ENCODE results near the gene ZCWPW1.

The ZCWPW1 gene

GRCh38 chr7:100432621-100433275, 4.2 kb upstream of the ZCWPW1 start:
- DNase-seq (ENCODE audit: low read depth in 3 of 3), result no peak

DNA sequence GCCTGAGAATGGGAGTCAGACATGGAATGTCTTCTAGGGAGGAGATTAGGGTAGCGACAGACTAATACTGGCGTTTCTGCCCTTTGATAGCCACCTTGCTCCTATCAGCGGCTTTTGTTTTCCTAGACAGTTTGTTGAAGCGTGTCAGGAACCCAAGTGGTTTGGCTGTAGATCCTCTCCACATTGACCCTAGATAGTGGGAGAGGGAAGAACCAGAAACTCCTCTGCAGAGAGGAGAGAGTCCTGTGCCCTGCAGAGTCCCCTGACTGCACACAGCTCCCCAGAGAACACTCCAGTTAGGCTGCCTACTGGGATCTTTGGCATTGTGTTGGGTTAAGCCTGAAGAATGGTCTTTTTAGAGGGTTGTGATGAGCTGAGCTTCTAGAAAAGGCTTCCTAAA, 3.5 kb upstream of the ZCWPW1 start:
- no peak for DNase-seq (ENCODE audit: low read depth in 3 of 3)

GRCh38 chr7:100431286-100431735, 2.8 kb upstream of the ZCWPW1 start:
- no peak for DNase-seq (ENCODE audit: low read depth in 3 of 3)

DNA sequence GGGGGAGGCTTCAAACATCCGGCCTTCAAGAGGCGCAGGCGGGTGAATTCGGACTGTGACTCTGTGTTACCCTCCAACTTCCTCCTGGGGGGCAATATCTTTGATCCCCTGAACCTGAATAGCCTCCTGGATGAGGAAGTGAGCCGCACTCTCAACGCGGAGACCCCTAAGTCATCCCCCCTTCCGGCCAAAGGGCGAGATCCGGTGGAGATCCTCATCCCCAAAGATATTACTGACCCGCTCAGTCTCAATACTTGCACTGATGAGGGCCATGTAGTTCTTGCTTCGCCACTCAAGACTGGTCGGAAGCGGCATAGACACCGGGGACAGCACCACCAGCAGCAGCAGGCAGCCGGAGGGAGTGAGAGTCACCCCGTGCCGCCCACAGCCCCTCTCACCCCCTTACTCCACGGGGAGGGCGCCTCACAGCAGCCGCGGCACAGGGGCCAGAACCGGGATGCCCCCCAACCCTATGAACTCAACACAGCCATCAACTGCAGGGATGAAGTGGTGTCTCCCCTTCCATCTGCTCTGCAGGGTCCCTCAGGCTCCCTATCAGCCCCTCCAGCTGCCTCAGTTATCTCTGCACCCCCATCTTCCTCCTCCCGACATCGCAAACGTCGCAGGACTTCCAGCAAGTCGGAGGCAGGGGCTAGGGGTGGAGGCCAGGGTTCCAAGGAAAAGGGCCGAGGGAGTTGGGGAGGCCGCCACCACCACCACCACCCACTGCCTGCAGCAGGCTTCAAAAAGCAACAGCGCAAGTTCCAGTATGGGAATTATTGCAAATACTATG, 2.2 kb upstream of the ZCWPW1 start:
- no peak for DNase-seq (ENCODE audit: low read depth in 3 of 3)

DNA sequence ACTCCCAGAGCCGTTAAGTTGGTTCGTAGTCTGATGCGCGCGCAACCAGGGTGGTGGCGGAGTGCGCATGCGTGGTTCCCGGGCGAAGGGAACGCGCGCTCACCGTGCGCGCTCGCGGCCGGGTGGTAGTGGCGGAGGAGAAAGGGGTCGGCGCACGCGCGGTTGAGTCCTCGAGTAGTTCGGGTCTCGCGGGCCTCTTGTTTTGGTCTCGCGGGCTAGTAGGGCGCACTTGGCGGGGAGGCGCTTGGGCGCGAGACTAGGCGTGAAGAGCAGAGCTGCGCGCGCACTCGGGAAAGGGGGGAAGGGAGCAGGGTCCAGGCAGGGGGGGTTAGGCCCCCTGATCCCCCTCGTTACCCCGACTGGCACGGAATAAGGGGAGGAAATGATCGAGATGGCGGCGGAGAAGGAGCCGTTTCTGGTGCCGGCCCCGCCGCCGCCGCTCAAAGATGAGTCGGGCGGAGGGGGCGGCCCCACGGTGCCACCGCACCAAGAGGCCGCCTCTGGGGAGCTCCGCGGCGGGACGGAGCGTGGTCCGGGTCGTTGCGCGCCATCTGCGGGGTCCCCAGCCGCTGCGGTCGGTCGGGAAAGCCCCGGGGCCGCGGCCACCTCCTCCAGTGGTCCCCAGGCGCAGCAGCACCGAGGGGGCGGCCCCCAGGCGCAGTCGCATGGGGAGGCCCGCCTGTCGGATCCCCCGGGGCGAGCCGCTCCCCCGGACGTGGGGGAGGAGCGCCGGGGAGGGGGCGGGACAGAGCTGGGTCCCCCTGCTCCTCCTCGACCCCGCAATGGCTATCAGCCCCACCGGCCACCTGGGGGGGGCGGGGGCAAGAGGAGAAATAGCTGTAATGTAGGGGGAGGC, 1.4 kb upstream of the ZCWPW1 start, which contains the start of gene MEPCE:
MEPCE (plus strand) TSS at position 195 of the 856 bp plus-strand sequence; CDS start at position 383, 188 bp downstream.
- DNase-seq (ENCODE audit: low read depth in 3 of 3), result peak; percentile 90 to 93 (median 93)

GRCh38 chr7:100428967-100429636, 599 bp upstream of the ZCWPW1 start:
- DNase-seq (ENCODE audit: low read depth in 3 of 3), result peak; percentile 100

- DNase-seq (ENCODE audit: low read depth in 3 of 3), result no peak
Measured at GRCh38 chr7:100427762-100428198, 723 bp downstream of the ZCWPW1 start.

DNA sequence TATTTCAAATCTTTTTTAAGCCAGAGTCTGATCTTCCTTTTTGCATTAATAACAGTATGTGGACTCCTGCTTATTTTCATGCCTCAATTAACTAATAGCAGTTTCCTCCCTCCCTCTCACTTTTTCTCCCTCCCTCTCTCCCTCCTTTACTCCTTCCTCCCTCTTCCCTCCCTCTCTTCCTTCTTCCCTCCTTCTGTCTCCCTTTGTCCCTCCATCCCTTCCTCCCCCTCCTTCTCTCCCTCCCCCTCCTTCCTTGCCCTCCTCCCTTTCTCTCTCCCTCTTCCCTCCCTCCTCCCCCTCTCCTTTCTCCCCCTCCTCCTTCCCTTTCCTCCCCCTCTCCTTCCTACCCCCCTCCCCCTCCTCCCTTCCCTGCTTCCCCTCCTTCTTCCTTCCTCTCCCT, 2.0 kb downstream of the ZCWPW1 start:
- DNase-seq (ENCODE audit: low read depth in 3 of 3), result no peak

- DNase-seq (ENCODE audit: low read depth in 3 of 3), result no peak
Measured at GRCh38 chr7:100425347-100425746, 3.2 kb downstream of the ZCWPW1 start.

DNA sequence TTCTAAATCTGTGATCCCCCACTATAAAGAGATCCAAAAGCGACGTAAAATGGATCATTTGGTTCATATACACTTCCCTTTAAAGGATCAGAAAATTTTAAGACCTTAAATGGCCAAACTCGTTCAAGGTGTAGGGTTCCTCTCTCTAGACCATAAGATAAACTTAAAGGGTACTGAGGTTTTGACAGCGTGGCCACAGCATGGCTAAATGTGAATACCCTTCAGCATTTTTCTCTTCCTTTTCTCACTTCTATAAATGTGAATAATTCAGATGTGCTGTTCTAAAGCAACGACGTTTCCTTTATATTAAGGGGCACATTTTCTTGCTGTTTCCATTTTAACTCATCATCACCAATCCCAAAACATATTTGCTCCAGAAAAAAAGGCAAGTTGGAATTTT, 5.2 kb downstream of the ZCWPW1 start:
- DNase-seq (ENCODE audit: low read depth in 3 of 3), result no peak

GRCh38 chr7:100419660-100420226, 8.8 kb downstream of the ZCWPW1 start:
- DNase-seq (ENCODE audit: low read depth in 3 of 3), result no peak

DNA sequence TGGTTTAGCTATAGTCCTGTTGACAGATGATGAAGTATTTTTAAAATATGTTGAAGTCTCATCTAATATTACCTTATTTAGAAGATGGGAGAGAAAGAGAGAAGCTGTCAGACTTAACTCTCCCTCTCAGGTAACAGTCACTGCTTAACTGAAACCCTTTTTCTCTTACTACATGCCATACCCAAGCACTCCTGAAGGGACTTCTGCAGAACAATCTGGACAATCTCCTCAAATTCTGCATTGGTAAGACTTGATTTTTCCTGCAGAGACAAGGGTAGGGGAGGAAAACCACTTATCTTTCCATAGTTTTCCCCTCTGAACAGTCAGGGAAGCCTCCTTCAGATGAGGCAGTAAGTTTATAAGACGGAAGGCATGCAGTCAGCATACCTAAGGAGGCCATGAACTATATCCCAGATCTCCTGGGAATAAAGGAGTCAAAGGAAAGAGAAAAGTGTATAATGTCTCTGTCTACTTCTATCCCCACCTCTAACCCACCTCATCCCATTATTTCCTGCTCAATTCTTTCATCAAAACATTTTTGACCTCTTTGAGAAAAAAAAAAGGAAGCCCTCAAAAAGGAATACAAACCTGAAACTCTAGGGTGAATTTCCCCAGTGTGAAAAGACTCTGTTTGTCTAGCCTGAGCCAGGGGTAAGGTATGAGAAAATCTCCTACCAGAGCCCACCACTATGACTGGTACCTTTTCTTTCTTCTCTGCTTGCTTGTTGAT, 9.4 kb downstream of the ZCWPW1 start:
- DNase-seq (ENCODE audit: low read depth in 3 of 3), result no peak

- DNase-seq (ENCODE audit: low read depth in 3 of 3), result no peak
Measured at GRCh38 chr7:100415448-100415847, 13.1 kb downstream of the ZCWPW1 start.

- DNase-seq (ENCODE audit: low read depth in 3 of 3), result no peak
Measured at GRCh38 chr7:100413889-100414288, 14.6 kb downstream of the ZCWPW1 start.

GRCh38 chr7:100413346-100413745, 15.2 kb downstream of the ZCWPW1 start:
- DNase-seq (ENCODE audit: low read depth in 3 of 3), result no peak

DNA sequence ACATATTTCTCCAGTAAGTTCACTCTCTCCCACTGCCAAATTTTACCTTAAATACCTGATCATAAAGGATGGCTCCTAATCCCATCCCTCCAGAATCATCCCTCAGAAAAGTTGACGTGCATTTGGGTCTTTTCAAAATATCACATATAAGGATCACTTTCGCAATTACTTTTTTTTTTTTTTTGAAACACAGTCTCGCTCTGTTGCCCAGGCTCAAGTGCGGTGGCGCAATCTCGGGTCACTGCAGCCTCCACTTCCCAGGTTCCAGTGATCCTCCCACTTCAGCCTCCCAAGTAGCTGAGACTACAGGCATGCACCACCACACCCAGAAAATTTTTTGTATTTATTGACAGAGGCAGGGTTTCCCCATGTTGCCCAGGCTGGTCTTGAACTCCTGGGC, 17.4 kb downstream of the ZCWPW1 start:
- DNase-seq (ENCODE audit: low read depth in 3 of 3), result no peak

GRCh38 chr7:100407285-100408180, 21.0 kb downstream of the ZCWPW1 start:
- DNase-seq (ENCODE audit: low read depth in 3 of 3), result peak in 2 of 3 experiments; percentile 9 to 24

DNA sequence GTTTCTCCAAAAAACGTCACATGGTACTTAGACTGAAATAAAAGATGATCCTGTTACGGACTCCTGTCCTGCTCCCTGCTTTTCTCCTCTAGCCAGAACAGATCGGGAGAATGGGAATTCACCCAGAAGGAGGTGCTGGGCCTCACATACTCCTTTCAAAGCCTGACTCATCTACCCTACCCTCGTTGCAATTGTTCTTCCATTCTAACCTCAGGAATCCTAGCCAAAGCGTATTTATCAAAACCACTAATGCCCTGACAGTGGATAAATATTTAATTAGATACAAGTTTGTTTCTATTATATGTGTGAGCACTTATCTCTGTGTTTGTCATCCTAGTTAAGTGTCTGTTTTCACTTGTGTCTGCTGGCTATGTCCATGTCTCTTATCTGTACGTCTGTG, 21.7 kb downstream of the ZCWPW1 start:
- DNase-seq (ENCODE audit: low read depth in 3 of 3), result no peak

- DNase-seq (ENCODE audit: low read depth in 3 of 3), result no peak
Measured at GRCh38 chr7:100402241-100402640, 26.3 kb downstream of the ZCWPW1 start.
